ENCODE results near the gene MYL12A.
"Not testable (repeated sequence)": the region's sequence is repeated elsewhere in the genome, so short reads cannot be mapped to it uniquely, and the experiment has no call there.

MYL12A gene

GRCh38 chr18:3256693-3257626, 9.4 kb downstream of the MYL12A start:
- peak; percentile 45 for DNase-seq

GRCh38 chr18:3257627-3258120, 10.1 kb downstream of the MYL12A start:
- DNase-seq = no peak

- no peak for DNase-seq
Measured at GRCh38 chr18:3260995-3261372, 13.4 kb downstream of the MYL12A start.

GRCh38 chr18:3261373-3262233, 14.0 kb downstream of the MYL12A start, which contains the start of gene MYL12B:
MYL12B (plus strand) TSS chr18:3262133; CDS start chr18:3272899, 10,766 bp downstream.
- peak; percentile 93 for DNase-seq

- DNase-seq = peak; percentile 45
Measured at GRCh38 chr18:3262234-3263131, 14.9 kb downstream of the MYL12A start.

GRCh38 chr18:3263132-3263700, 15.6 kb downstream of the MYL12A start:
- no peak for DNase-seq

- no peak for DNase-seq
Measured at GRCh38 chr18:3264362-3264761, 16.8 kb downstream of the MYL12A start.

GRCh38 chr18:3265564-3266033, 18.0 kb downstream of the MYL12A start:
- DNase-seq = no peak

GRCh38 chr18:3266062-3266608, 18.5 kb downstream of the MYL12A start:
- DNase-seq = no peak

- DNase-seq = no peak
Measured at GRCh38 chr18:3268306-3268705, 20.7 kb downstream of the MYL12A start.

- no peak for DNase-seq
Measured at GRCh38 chr18:3269241-3269913, 21.8 kb downstream of the MYL12A start.

GRCh38 chr18:3269914-3270299, 22.3 kb downstream of the MYL12A start:
- DNase-seq = no peak

- DNase-seq = no peak
Measured at GRCh38 chr18:3273042-3273441, 25.4 kb downstream of the MYL12A start.

GRCh38 chr18:3277643-3278213, 30.1 kb downstream of the MYL12A start:
- DNase-seq = not testable (repeated sequence)

GRCh38 chr18:3279201-3280185, 31.9 kb downstream of the MYL12A start:
- peak; percentile 26 for DNase-seq

- peak; percentile 86 for DNase-seq
Measured at GRCh38 chr18:3281456-3282400, 34.1 kb downstream of the MYL12A start.

- DNase-seq = no peak
Measured at GRCh38 chr18:3283253-3283863, 35.8 kb downstream of the MYL12A start.

- no peak for DNase-seq
Measured at GRCh38 chr18:3283908-3284307, 36.3 kb downstream of the MYL12A start.
